Common myeloid progenitor, CD34-positive (primary cell): ENCODE measurements around the gene KDM7A.
"Not testable (repeated sequence)": the region's sequence is repeated elsewhere in the genome, so short reads cannot be mapped to it uniquely, and the experiment has no call there.

Experiments used
- CTCF ChIA-PET: fragments of 350-600 bp; sonication (Branson Sonifier 250); formaldehyde crosslinking; loops from one replicate; lab custom pipeline; 2021; ENCODE audit warnings: antibody characterized with exemption; lab: Charles Lee
- POLR2A ChIA-PET: fragments of 350-600 bp; sonication (Branson Sonifier 250); formaldehyde crosslinking; loops from one replicate; lab custom pipeline; 2021; ENCODE audit warnings: antibody characterized with exemption; lab: Charles Lee
- DNase-seq, 3 donors: peaks; one replicate each; pipeline versions ENCODE4 v3.0.0 to v3.0.0-alpha.2; 2013
- H3K27ac ChIP-seq, 2 experiments: 1 replicate in 1 of 2; 2 replicates in 1 of 2; pipeline ENCODE4 v1.7.0; 2013; ENCODE audit warnings: inconsistent platforms in 2 of 2, low read length in 2 of 2, mild to moderate bottlenecking in 2 of 2, low read depth in 1 of 2, moderate library complexity in 1 of 2; ENCODE audit not compliant: severe bottlenecking in 2 of 2, insufficient read depth in 1 of 2, poor library complexity in 1 of 2
- H3K27me3 ChIP-seq, 5 experiments: replicated peaks in 2 of 5; 1 replicate in 3 of 5; 2 replicates in 2 of 5; pipeline versions ENCODE4 v1.6.1 to v1.7.0; 2013; ENCODE audit warnings: low read length in 4 of 5, mild to moderate bottlenecking in 2 of 5, moderate library complexity in 2 of 5, inconsistent platforms in 1 of 5; ENCODE audit not compliant: insufficient read depth in 5 of 5, control insufficient read depth in 4 of 5
- H3K36me3 ChIP-seq, 4 experiments: 1 replicate in 2 of 4; 2 replicates in 2 of 4; pipeline versions ENCODE4 v1.6.1 to v1.7.0; 2013; ENCODE audit warnings: low read length in 3 of 4, control low read depth in 1 of 4, mild to moderate bottlenecking in 1 of 4; ENCODE audit not compliant: control insufficient read depth in 4 of 4, insufficient read depth in 4 of 4
- H3K4me1 ChIP-seq, 4 experiments: 1 replicate in 3 of 4; 2 replicates in 1 of 4; pipeline versions ENCODE4 v1.6.1 to v1.7.1; 2013; ENCODE audit warnings: low read length in 3 of 4, mild to moderate bottlenecking in 3 of 4, control low read depth in 1 of 4, inconsistent platforms in 1 of 4, moderate library complexity in 1 of 4; ENCODE audit not compliant: control insufficient read depth in 4 of 4, insufficient read depth in 4 of 4; ENCODE audit errors: control extremely low read depth in 1 of 4
- H3K4me3 ChIP-seq, 7 experiments: 1 replicate in 4 of 7; 2 replicates in 3 of 7; pipeline versions ENCODE4 v1.5.1 to v1.7.0; 2013; ENCODE audit warnings: mild to moderate bottlenecking in 7 of 7, low read length in 6 of 7, moderate library complexity in 6 of 7, inconsistent platforms in 2 of 7, low read depth in 2 of 7, control low read depth in 1 of 7; ENCODE audit not compliant: insufficient read depth in 4 of 7, control insufficient read depth in 1 of 7; ENCODE audit errors: extremely low read depth in 1 of 7
- H3K9me3 ChIP-seq, 5 experiments: 1 replicate in 4 of 5; 2 replicates in 1 of 5; pipeline versions ENCODE4 v1.6.1 to v1.7.1; 2013; ENCODE audit warnings: low read length in 4 of 5, mild to moderate bottlenecking in 2 of 5, inconsistent platforms in 1 of 5, low read depth in 1 of 5, moderate library complexity in 1 of 5; ENCODE audit not compliant: control insufficient read depth in 4 of 5, insufficient read depth in 2 of 5; ENCODE audit errors: control extremely low read depth in 1 of 5
- WGBS: methylation state at CpG from one replicate; pipeline ENCODE4 v1.1.5; 2013; ENCODE audit not compliant: insufficient coverage; 5-methylcytosine and 5-hydroxymethylcytosine counted together

Gene KDM7A

GRCh38 chr7:140209866-140210609 is 33.3 kb upstream of the KDM7A start:
- ChIA-PET POLR2A (no interaction called here), CTCF (no interaction called here)
- Histone ChIP-seq H3K9me3 (no peaks in the 10 kb centered on the region), H3K27me3 (peaks cover 0 to 4% (median 0%) of the 10 kb centered on the region in 5 experiments), H3K4me1 (peaks cover 0 to 9% (median 0%) of the 10 kb centered on the region in 4 experiments), H3K36me3 (no peaks in the 10 kb centered on the region), H3K27ac (no peak overlapping the region), H3K4me3 (no peak overlapping the region)
- WGBS, result 93% methylated on average over 10 of the region's 17 CpGs
- peak; percentile 7 to 42 (median 22) for DNase-seq

- CTCF ChIA-PET, result no interaction called here
- Histone ChIP-seq H3K27ac (no peak overlapping the region), H3K27me3 (peaks cover 0 to 3% (median 0%) of the 10 kb centered on the region in 5 experiments), H3K4me1 (peaks cover 0 to 9% (median 0%) of the 10 kb centered on the region in 4 experiments), H3K36me3 (no peaks in the 10 kb centered on the region), H3K4me3 (no peak overlapping the region), H3K9me3 (peaks cover 0 to 4% (median 0%) of the 10 kb centered on the region in 5 experiments)
- WGBS, result 100% methylated on average over 2 of the region's 4 CpGs
- DNase-seq, result peak in 1 of 3 donors; percentile 2
- POLR2A ChIA-PET, result interaction anchor here (0.6 kb wide), 2 partner anchors 15 to 210 kb away, joined by 5 to 6 read pairs; no protein-coding TSS in a partner anchor
These were observed 30.0 kb upstream of the KDM7A start for GRCh38 chr7:140206616-140207389.

- DNase-seq, result no peak
- POLR2A ChIA-PET, result no interaction called here
- Histone ChIP-seq H3K27me3 (peaks cover 0 to 2% (median 0%) of the 10 kb centered on the region in 5 experiments), H3K4me1 (peaks cover 0 to 6% (median 0%) of the 10 kb centered on the region in 4 experiments), H3K36me3 (no peaks in the 10 kb centered on the region), H3K9me3 (peaks cover 0 to 4% (median 0%) of the 10 kb centered on the region in 5 experiments), H3K27ac (no peak overlapping the region), H3K4me3 (no peak overlapping the region)
- WGBS, result 100% methylated on average over 1 of the region's 4 CpGs
- CTCF ChIA-PET, result no interaction called here
These were observed 28.8 kb upstream of the KDM7A start for GRCh38 chr7:140205600-140205999.

GRCh38 chr7:140203556-140203955 is 26.8 kb upstream of the KDM7A start:
- H3K36me3 ChIP-seq, result no peaks in the 10 kb centered on the region
- H3K4me3 ChIP-seq, result no peak overlapping the region
- H3K9me3 ChIP-seq, result peaks cover 0 to 4% (median 0%) of the 10 kb centered on the region in 5 experiments
- H3K4me1 ChIP-seq, result no peaks in the 10 kb centered on the region
- ChIA-PET POLR2A (no interaction called here), CTCF (interaction anchor here (0.6 kb wide), 1 partner anchor 50 kb away, joined by 3 read pairs; no protein-coding TSS in a partner anchor)
- no peak overlapping the region for H3K27ac ChIP-seq
- H3K27me3 ChIP-seq, result peaks cover 0 to 6% (median 0%) of the 10 kb centered on the region in 5 experiments
- no peak for DNase-seq

GRCh38 chr7:140202942-140203341 is 26.2 kb upstream of the KDM7A start:
- H3K27ac ChIP-seq, CTCF ChIA-PET, POLR2A ChIA-PET, H3K9me3 ChIP-seq, H3K27me3 ChIP-seq, DNase-seq, H3K4me3 ChIP-seq, H3K36me3 ChIP-seq, H3K4me1 ChIP-seq: not testable (repeated sequence)
- 100% methylated on average over 5 of the region's 6 CpGs for WGBS

GRCh38 chr7:140201393-140201792 is 24.6 kb upstream of the KDM7A start:
- H3K27me3 ChIP-seq, result peaks cover 0 to 6% (median 0%) of the 10 kb centered on the region in 5 experiments
- H3K36me3 ChIP-seq, result no peaks in the 10 kb centered on the region
- H3K4me1 ChIP-seq, result no peaks in the 10 kb centered on the region
- no peak for DNase-seq
- peaks cover 0 to 6% (median 0%) of the 10 kb centered on the region in 5 experiments for H3K9me3 ChIP-seq
- ChIA-PET CTCF (no interaction called here), POLR2A (interaction anchor here (1.3 kb wide), 1 partner anchor 24 kb away, joined by 3 read pairs; the partner anchor contains the start of gene KDM7A)
- WGBS, result 96% methylated on average over 6 of the region's 6 CpGs
- H3K27ac ChIP-seq, result no peak overlapping the region
- H3K4me3 ChIP-seq, result no peak overlapping the region
